SK-N-SH (cell line): ENCODE results near the gene PGS1. TPM values are rescaled to one million over a fixed set of nuclear protein-coding genes. Genes with fewer than 3 reads are reported as not detected.

Experiments used
- CTCF ChIA-PET: fragments of 300-600, 350-600 bp; formaldehyde crosslinking; extraction: SDS; loops from one replicate; lab custom pipeline; 2021; lab: Yijun Ruan, JAX
- POLR2A ChIA-PET: fragments of 350-600 bp; sonication (Branson Sonifier 250); formaldehyde crosslinking; extraction: SDS; loops from one replicate; lab custom pipeline; 2020; ENCODE audit warnings: antibody characterized with exemption, inconsistent platforms; lab: Yijun Ruan, JAX
- DNase-seq: peaks from one replicate; pipeline ENCODE4 v3.0.0; 2012
- H2AFZ ChIP-seq: fragments of 200-600 bp; sonication (generic); 2 replicates; pipeline ENCODE4 v1.8.1; 2016; ENCODE audit warnings: antibody characterized with exemption, mild to moderate bottlenecking, low read depth
- H3F3A ChIP-seq: fragments of 200-600 bp; sonication (generic); replicated peaks from 2 replicates; pipeline ENCODE3; 2016; ENCODE audit warnings: antibody characterized with exemption, mild to moderate bottlenecking; ENCODE audit not compliant: insufficient read depth
- H3K27ac ChIP-seq, 2 experiments: fragments of 200-500 bp in 1 of 2; fragments of 200-600 bp in 1 of 2; sonication (Bioruptor generic) in 1 of 2; sonication (generic), shearing (Covaris generic) in 1 of 2; 2 replicates each; pipeline versions ENCODE4 v1.5.1 to v1.6.1; 2014 to 2016; ENCODE audit warnings: low read depth in 2 of 2, inconsistent platforms in 1 of 2, low read length in 1 of 2, mild to moderate bottlenecking in 1 of 2, mixed read lengths in 1 of 2
- H3K27me3 ChIP-seq: fragments of 200-600 bp; sonication (generic), shearing (Covaris generic); 2 replicates; pipeline ENCODE4 v1.6.1; 2016; ENCODE audit warnings: mixed run types; ENCODE audit not compliant: insufficient read depth
- H3K36me3 ChIP-seq, 2 experiments: fragments of 200-500 bp in 1 of 2; fragments of 200-600 bp in 1 of 2; sonication (Bioruptor generic) in 1 of 2; sonication (generic) in 1 of 2; replicated peaks in 1 of 2; 2 replicates each; pipeline versions ENCODE3 to v1.5.1; 2014 to 2016; ENCODE audit warnings: low read length in 1 of 2, mild to moderate bottlenecking in 1 of 2; ENCODE audit not compliant: insufficient read depth in 2 of 2, control insufficient read depth in 1 of 2
- H3K4me1 ChIP-seq, 2 experiments: fragments of 200-500 bp in 1 of 2; fragments of 200-600 bp in 1 of 2; sonication (Bioruptor generic) in 1 of 2; sonication (generic), shearing (Covaris generic) in 1 of 2; 2 replicates each; pipeline versions ENCODE4 v1.5.1 to v1.6.1; 2014 to 2016; ENCODE audit warnings: low read depth in 1 of 2, low read length in 1 of 2, mixed run types in 1 of 2; ENCODE audit not compliant: insufficient read depth in 2 of 2, control insufficient read depth in 1 of 2
- H3K4me2 ChIP-seq: fragments of 200-600 bp; sonication (generic), shearing (Covaris generic); 2 replicates; pipeline ENCODE4 v1.6.1; 2017; ENCODE audit warnings: mixed run types
- H3K4me3 ChIP-seq, 2 experiments: fragments of 200-500 bp in 1 of 2; fragments of 200-600 bp in 1 of 2; sonication (Bioruptor generic) in 1 of 2; sonication (generic), shearing (Covaris generic) in 1 of 2; 2 replicates each; pipeline versions ENCODE4 v1.5.1 to v1.8.1; 2014 to 2016; ENCODE audit warnings: low read depth in 2 of 2, inconsistent platforms in 1 of 2, low read length in 1 of 2, mild to moderate bottlenecking in 1 of 2, mixed read lengths in 1 of 2, moderate library complexity in 1 of 2
- H3K79me2 ChIP-seq: fragments of 200-600 bp; sonication (generic); 2 replicates; pipeline ENCODE4 v1.8.1; 2017; ENCODE audit warnings: mild to moderate bottlenecking; ENCODE audit not compliant: insufficient read depth
- H3K9ac ChIP-seq: fragments of 200-600 bp; sonication (generic); 2 replicates; pipeline ENCODE4 v1.6.1; 2017; ENCODE audit warnings: mixed run types
- H3K9me2 ChIP-seq: fragments of 200-600 bp; sonication (generic); 2 replicates; pipeline ENCODE4 v1.6.1; 2017; ENCODE audit warnings: mixed run types
- H3K9me3 ChIP-seq: fragments of 200-600 bp; sonication (generic); 2 replicates; pipeline ENCODE4 v1.6.1; 2017; ENCODE audit warnings: mixed run types, mild to moderate bottlenecking, moderate library complexity
- H4K20me1 ChIP-seq: fragments of 200-600 bp; sonication (generic); 2 replicates; pipeline ENCODE4 v1.6.1; 2017; ENCODE audit warnings: mild to moderate bottlenecking, mixed run types; ENCODE audit not compliant: insufficient read depth
- CTCF ChIP-seq: fragments of 200-600 bp; sonication (generic); IDR thresholded peaks from 2 replicates; pipeline ENCODE4 v1.6.1; 2017; ENCODE audit warnings: antibody characterized with exemption, mild to moderate bottlenecking, moderate library complexity
- EZH2phosphoT487 ChIP-seq: fragments of 200-600 bp; sonication (generic); IDR thresholded peaks from 2 replicates; pipeline ENCODE4 v1.6.1; 2017; ENCODE audit warnings: low read depth, mixed run types, mild to moderate bottlenecking, antibody characterized with exemption, moderate library complexity, borderline replicate concordance
- GABPA ChIP-seq: IDR thresholded peaks from 2 replicates; pipeline ENCODE4 v1.4.0; 2012; ENCODE audit warnings: low read depth, mild to moderate bottlenecking
- GATA2 ChIP-seq: sonication (generic); formaldehyde crosslinking; IDR thresholded peaks from 2 replicates; pipeline ENCODE4 v1.5.0; 2020; ENCODE audit warnings: mild to moderate bottlenecking, missing genetic modification reagents
- IRF3 ChIP-seq: fragments of 150-350 bp; IDR thresholded peaks from 2 replicates; pipeline ENCODE4 v1.6.1; 2016; ENCODE audit warnings: mild to moderate bottlenecking, low read depth, low read length
- MEF2A ChIP-seq: IDR thresholded peaks from 2 replicates; pipeline ENCODE4 v1.4.0; 2012; ENCODE audit warnings: low read depth, borderline replicate concordance
- MXI1 ChIP-seq: IDR thresholded peaks from 2 replicates; pipeline ENCODE4 v1.6.1; 2012; ENCODE audit warnings: mild to moderate bottlenecking, low read depth, low read length, improper control_type of control experiment
- NFIC ChIP-seq: IDR thresholded peaks from 2 replicates; pipeline ENCODE4 v1.4.0; 2012; ENCODE audit warnings: borderline replicate concordance
- PBX3 ChIP-seq: IDR thresholded peaks from 2 replicates; pipeline ENCODE4; 2012
- RCOR1 ChIP-seq: fragments of 150-350 bp; IDR thresholded peaks from 2 replicates; pipeline ENCODE4 v1.6.1; 2017; ENCODE audit warnings: antibody characterized with exemption, low read length
- RXRA ChIP-seq: IDR thresholded peaks from 2 replicates; pipeline ENCODE4 v1.4.0; 2012; ENCODE audit warnings: low read depth, mild to moderate bottlenecking, borderline replicate concordance
- SIN3A ChIP-seq: IDR thresholded peaks from 2 replicates; pipeline ENCODE4 v1.6.1; 2012; ENCODE audit warnings: low read depth, mild to moderate bottlenecking, low read length, moderate library complexity, borderline replicate concordance
- SMC3 ChIP-seq: IDR thresholded peaks from 2 replicates; pipeline ENCODE4 v1.6.1; 2012; ENCODE audit warnings: low read depth, low read length, improper control_type of control experiment
- TCF12 ChIP-seq: IDR thresholded peaks from 2 replicates; pipeline ENCODE4 v1.4.0; 2012
- TEAD4 ChIP-seq: IDR thresholded peaks from 2 replicates; pipeline ENCODE4 v1.4.0; 2012; ENCODE audit warnings: mild to moderate bottlenecking, borderline replicate concordance; ENCODE audit not compliant: insufficient read depth
- YY1 ChIP-seq: IDR thresholded peaks from 2 replicates; pipeline ENCODE4 v1.4.0; 2012; ENCODE audit warnings: low read depth, mild to moderate bottlenecking
- WGBS: methylation state at CpG from one replicate; pipeline ENCODE4 v1.1.6; 2017; ENCODE audit warnings: low lambda C conversion rate; 5-methylcytosine and 5-hydroxymethylcytosine counted together
- polyA plus RNA-seq, 3 experiments: library from polyadenylated mRNA; depleted of rRNA; stranded (reverse); fragments of >200 nt; gene quantifications; 2 replicates each; pipeline ENCODE4 v1.2.3, GENCODE V29; 2012

The PGS1 gene
- polyA plus RNA-seq, 1 of the 3 experiments (the other 2 are of a cell fraction): 88.4 TPM

- TF ChIP-seq CTCF: no peak
- TF ChIP-seq EZH2phosphoT487: no peak
These were observed 59.8 kb downstream of the PGS1 start (continued) for GRCh38 chr17:78438271-78438691.

GRCh38 chr17:78438694-78439325 lies 60.4 kb downstream of the PGS1 start:
- Histone ChIP-seq H4K20me1 (no peaks in the 10 kb centered on the region), H3K27ac (no peak overlapping the region), H3K4me1 (peaks cover 0 to 9% of the 10 kb centered on the region in 2 experiments; a peak in 1 of 4 replicates), H2AFZ (no peak overlapping the region), H3K79me2 (no peaks in the 10 kb centered on the region), H3K27me3 (no peaks in the 10 kb centered on the region), H3K4me3 (no peak overlapping the region), H3K9ac (no peak overlapping the region), H3K9me2 (no peaks in the 10 kb centered on the region), H3K36me3 (no peaks in the 10 kb centered on the region), H3K4me2 (no peak overlapping the region), H3K9me3 (no peaks in the 10 kb centered on the region), H3F3A (no peaks in the 10 kb centered on the region)
- no peak for TF ChIP-seq NFIC
- no peak for TF ChIP-seq IRF3
- TF ChIP-seq PBX3: no peak
- no peak for TF ChIP-seq GABPA
- TF ChIP-seq GATA2 (CRISPR knock-in tag): no peak
- ChIA-PET CTCF (interaction anchor here (0.6 to 1.3 kb wide), 3 partner anchors 17 to 78 kb away, joined by 3 read pairs; no protein-coding TSS in a partner anchor), POLR2A (no interaction called here)
- DNase-seq: no peak
- WGBS: 91% methylated on average over 16 of the region's 16 CpGs

DNA sequence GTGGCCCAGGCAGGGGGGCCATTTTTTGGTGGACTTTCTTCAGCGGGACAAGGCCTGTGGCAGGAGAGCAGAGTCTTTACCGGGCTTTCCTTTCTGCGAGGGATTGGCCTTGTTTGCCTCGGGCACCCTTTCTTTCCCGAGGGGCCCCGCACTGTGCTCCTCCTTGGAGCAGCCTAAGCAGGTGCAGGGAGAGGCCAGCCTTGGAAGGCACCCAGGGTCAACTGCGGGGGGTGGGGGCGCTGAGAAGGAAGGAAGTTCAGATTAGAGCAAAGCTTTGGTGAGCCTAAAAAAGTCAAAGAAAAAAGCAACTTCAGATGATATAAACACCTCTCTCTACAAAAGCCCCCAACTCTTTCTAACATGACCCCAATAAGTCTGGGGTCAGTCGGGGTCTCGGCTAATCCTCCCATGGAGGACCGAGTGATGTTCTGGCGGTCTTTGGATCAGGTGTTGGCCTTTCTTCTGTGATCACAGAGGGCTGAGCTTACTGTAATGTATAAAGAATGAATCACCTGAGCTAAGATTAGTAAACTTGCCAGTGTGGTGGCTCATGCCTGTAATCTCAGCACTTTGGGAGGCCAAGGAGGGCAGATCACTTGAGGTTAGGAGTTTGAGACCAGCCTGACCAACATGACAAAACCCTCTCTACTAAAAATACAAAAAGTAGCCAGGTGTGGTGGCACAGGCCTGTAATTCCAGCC lies 63.0 kb downstream of the PGS1 start:
- ChIA-PET CTCF (interaction anchor here (0.9 to 2.4 kb wide), 2 partner anchors 19 to 29 kb away, joined by 4 to 9 read pairs; no protein-coding TSS in a partner anchor), POLR2A (no interaction called here)
- Histone ChIP-seq H3K9me3 (no peaks in the 10 kb centered on the region), H3K36me3 (no peaks in the 10 kb centered on the region), H3K79me2 (no peaks in the 10 kb centered on the region), H3K4me2 (no peak overlapping the region), H3K4me3 (no peak overlapping the region), H4K20me1 (no peaks in the 10 kb centered on the region), H3K27me3 (no peaks in the 10 kb centered on the region), H3K9ac (no peak overlapping the region), H2AFZ (no peak overlapping the region), H3K27ac (no peak overlapping the region), H3K4me1 (peaks cover 0 to 8% of the 10 kb centered on the region in 2 experiments; a peak in 1 of 4 replicates), H3K9me2 (no peaks in the 10 kb centered on the region), H3F3A (no peaks in the 10 kb centered on the region)
- no peak for DNase-seq
- 54% methylated on average over 10 of the region's 12 CpGs for WGBS
- TF ChIP-seq GATA2 (CRISPR knock-in tag) (no peak), SIN3A (no peak), CTCF (no peak), MEF2A (no peak), RCOR1 (no peak), TEAD4 (no peak), TCF12 (no peak), SMC3 (no peak), RXRA (no peak), IRF3 (no peak), EZH2phosphoT487 (no peak), YY1 (no peak), MXI1 (no peak)
